Thyroid gland (tissue), 4 donors: ENCODE measurements around the gene ZNF408. TPM values are rescaled to one million over a fixed set of nuclear protein-coding genes. Genes with fewer than 3 reads are reported as not detected.

Experiments
- DNase-seq, 2 donors: peaks; one replicate each; pipeline ENCODE4 v3.0.0-alpha.2; 2019
- H3K27ac ChIP-seq, 3 donors: fragments of 200-600 bp; sonication (generic); 1 replicate in 2 of 3; 2 replicates in 1 of 3; pipeline ENCODE4 v1.5.1; 2016 to 2019; ENCODE audit warnings: mild to moderate bottlenecking in 1 of 3, moderate library complexity in 1 of 3
- H3K27me3 ChIP-seq: fragments of 200-600 bp; sonication (generic); one replicate; pipeline ENCODE4 v1.5.1; 2019
- H3K36me3 ChIP-seq, 2 donors: fragments of 200-600 bp; sonication (generic); one replicate each; pipeline ENCODE4 v1.5.1; 2016 to 2019
- H3K4me1 ChIP-seq, 2 donors: fragments of 200-600 bp; sonication (generic); one replicate each; pipeline ENCODE4 v1.5.1; 2017 to 2019
- H3K4me3 ChIP-seq, 3 donors: fragments of 200-600 bp; sonication (generic); replicated peaks in 1 of 3; 1 replicate in 2 of 3; 2 replicates in 1 of 3; pipeline ENCODE4 v1.5.1; 2016; ENCODE audit warnings: mild to moderate bottlenecking in 1 of 3
- H3K9me3 ChIP-seq: fragments of 200-600 bp; sonication (generic); one replicate; pipeline ENCODE4 v1.5.1; 2017
- CTCF ChIP-seq, 6 experiments: fragments of 200-600 bp in 3 of 6; fragments of 450-650 bp in 3 of 6; sonication (generic) in 3 of 6; IDR thresholded peaks; one replicate each; pipeline ENCODE4 v1.5.1; 2016 to 2019; ENCODE audit warnings: antibody characterized with exemption in 6 of 6, mild to moderate bottlenecking in 2 of 6, inconsistent platforms in 1 of 6, moderate library complexity in 1 of 6
- POLR2A ChIP-seq, 2 donors: fragments of 450-650 bp; IDR thresholded peaks; one replicate each; pipeline ENCODE4 v1.6.1; 2017; ENCODE audit warnings: antibody characterized with exemption in 2 of 2, mild to moderate bottlenecking in 2 of 2, moderate library complexity in 1 of 2
- WGBS, 2 donors: methylation state at CpG; one replicate each; pipeline ENCODE4 v1.1.5; 2017; 5-methylcytosine and 5-hydroxymethylcytosine counted together
- intact Hi-C: fragments of 100-400 bp; cut with DNase I; formaldehyde crosslinking; loops from one replicate; pipeline ENCODE4 v1.15.1; 2023
- total RNA-seq, 4 donors: library from RNA; depleted of rRNA; stranded (reverse); fragments of >200 nt; gene quantifications; one replicate each; pipeline ENCODE4 v1.2.3, GENCODE V29; 2016

Gene ZNF408
- total RNA-seq, 4 donors from 2014 or later: 9.8 to 17.8 (median 12.5) TPM

- intact Hi-C loops: no loop called here
- no peaks in the 10 kb centered on the region for H3K27me3 ChIP-seq
- H3K9me3 ChIP-seq: no peaks in the 10 kb centered on the region
- no peak within 1 kb of the TSS for H3K27ac ChIP-seq
- WGBS, 2 donors: 88 to 90% methylated on average over 3 to 7 of the region's 7 CpGs
- H3K4me3 ChIP-seq: no peak within 1 kb of the TSS
- TF ChIP-seq POLR2A (IDR thresholded peaks at IDR 0.05) (no peak), CTCF (IDR thresholded peaks at IDR 0.05) (no peak)
- no peak for DNase-seq
- H3K36me3 ChIP-seq: no peaks in the 10 kb centered on the region
- H3K4me1 ChIP-seq: peaks cover 0 to 9% of the 10 kb centered on the region in 2 donors
Observed at GRCh38 chr11:46719048-46719542, 18.3 kb downstream of the ZNF408 start, which contains the start of gene F2. F2 (plus strand) TSS chr11:46719213; CDS start chr11:46719236, 23 bp downstream.

- H3K4me3 ChIP-seq: no peak overlapping the region
- H3K9me3 ChIP-seq: no peaks in the 10 kb centered on the region
- WGBS, 2 donors: 88 to 90% methylated on average over 18 to 25 of the region's 25 CpGs
- TF ChIP-seq CTCF (IDR thresholded peaks at IDR 0.05) (no peak), POLR2A (IDR thresholded peaks at IDR 0.05) (no peak)
- H3K36me3 ChIP-seq: no peaks in the 10 kb centered on the region
- intact Hi-C loops: no loop called here
- DNase-seq: no peak
- H3K27ac ChIP-seq: no peak overlapping the region
- H3K27me3 ChIP-seq: no peaks in the 10 kb centered on the region
- H3K4me1 ChIP-seq: peaks cover 0 to 9% of the 10 kb centered on the region in 2 donors
Observed at GRCh38 chr11:46719543-46720218, 18.9 kb downstream of the ZNF408 start.

GRCh38 chr11:46721286-46721685 lies 20.5 kb downstream of the ZNF408 start:
- WGBS, 2 donors: 86 to 93% methylated on average over 6 of the region's 6 CpGs
- no peaks in the 10 kb centered on the region for H3K9me3 ChIP-seq

GRCh38 chr11:46722566-46723358 lies 21.9 kb downstream of the ZNF408 start:
- Histone ChIP-seq H3K4me3 (no peak overlapping the region), H3K4me1 (peaks cover 0 to 9% of the 10 kb centered on the region in 2 donors), H3K36me3 (no peaks in the 10 kb centered on the region), H3K27ac (peak overlapping the region in 1 of 3 donors; percentile 20), H3K9me3 (no peaks in the 10 kb centered on the region), H3K27me3 (no peaks in the 10 kb centered on the region)
- intact Hi-C loops: no loop called here
- peak; percentile 57 to 61 for DNase-seq
- 89 to 90% methylated on average over 9 to 10 of the region's 11 CpGs for WGBS, 2 donors
- TF ChIP-seq POLR2A (IDR thresholded peaks at IDR 0.05) (no peak), CTCF (IDR thresholded peaks at IDR 0.05) (no peak)

More at GRCh38 chr11:46721286-46721685, 20.5 kb downstream of the ZNF408 start:
- no peak overlapping the region for H3K4me3 ChIP-seq
- no peaks in the 10 kb centered on the region for H3K36me3 ChIP-seq
- H3K27ac ChIP-seq: no peak overlapping the region
- no peak for TF ChIP-seq POLR2A (IDR thresholded peaks at IDR 0.05)
- no peak for TF ChIP-seq CTCF (IDR thresholded peaks at IDR 0.05)
- H3K27me3 ChIP-seq: no peaks in the 10 kb centered on the region
- no peak for DNase-seq
- intact Hi-C loops: no loop called here
- H3K4me1 ChIP-seq: peaks cover 0 to 9% of the 10 kb centered on the region in 2 donors

- no peaks in the 10 kb centered on the region for H3K27me3 ChIP-seq
- no peaks in the 10 kb centered on the region for H3K9me3 ChIP-seq
- DNase-seq: no peak
- 95 to 100% methylated on average over 1 to 4 of the region's 8 CpGs for WGBS, 2 donors
- peaks cover 0 to 9% of the 10 kb centered on the region in 2 donors for H3K4me1 ChIP-seq
- H3K4me3 ChIP-seq: no peak overlapping the region
- no peaks in the 10 kb centered on the region for H3K36me3 ChIP-seq
- intact Hi-C loops: no loop called here
- H3K27ac ChIP-seq: no peak overlapping the region
- TF ChIP-seq CTCF (IDR thresholded peaks at IDR 0.05): no peak
- TF ChIP-seq POLR2A (IDR thresholded peaks at IDR 0.05): no peak
Observed at GRCh38 chr11:46723359-46723680, 22.5 kb downstream of the ZNF408 start.
